GM18498 (cell line): ENCODE results near the gene SEL1L3.

Experiments
- ATAC-seq: cut with Tn5 transposase; IDR thresholded peaks from one replicate; pipeline ENCODE4 v1.9.1; 2021; ENCODE audit warnings: mild to moderate bottlenecking, moderate library complexity; ENCODE audit not compliant: unreplicated experiment

SEL1L3 gene

GRCh38 chr4:25821267-25821666 lies 41.5 kb downstream of the SEL1L3 start:
- no peak for ATAC-seq

GRCh38 chr4:25818876-25819275 lies 43.9 kb downstream of the SEL1L3 start:
- ATAC-seq, result no peak

DNA sequence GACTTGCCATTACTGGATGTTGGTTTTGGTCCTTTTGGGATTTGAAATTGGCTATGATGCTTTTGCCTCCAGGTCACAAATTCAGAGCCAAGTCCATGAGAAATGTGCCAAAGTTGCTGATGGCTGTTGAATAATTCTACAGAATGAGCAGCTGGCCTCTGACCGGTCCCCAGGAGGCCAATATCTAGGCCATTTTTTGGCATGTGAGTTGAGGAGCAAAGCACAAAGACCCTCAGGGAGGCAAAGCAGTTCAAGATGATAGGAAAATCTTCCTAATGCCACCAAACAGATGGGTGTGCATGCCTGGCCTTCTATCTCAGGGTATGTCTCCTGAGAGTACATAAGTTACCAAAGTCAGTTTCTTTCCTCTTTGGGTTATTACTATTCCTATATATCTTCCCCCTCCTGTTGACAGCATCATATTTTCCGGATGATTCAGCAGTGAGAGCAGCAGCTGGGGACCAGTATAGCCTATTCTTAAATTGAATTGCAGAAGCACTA lies 44.4 kb downstream of the SEL1L3 start:
- ATAC-seq, result no peak

DNA sequence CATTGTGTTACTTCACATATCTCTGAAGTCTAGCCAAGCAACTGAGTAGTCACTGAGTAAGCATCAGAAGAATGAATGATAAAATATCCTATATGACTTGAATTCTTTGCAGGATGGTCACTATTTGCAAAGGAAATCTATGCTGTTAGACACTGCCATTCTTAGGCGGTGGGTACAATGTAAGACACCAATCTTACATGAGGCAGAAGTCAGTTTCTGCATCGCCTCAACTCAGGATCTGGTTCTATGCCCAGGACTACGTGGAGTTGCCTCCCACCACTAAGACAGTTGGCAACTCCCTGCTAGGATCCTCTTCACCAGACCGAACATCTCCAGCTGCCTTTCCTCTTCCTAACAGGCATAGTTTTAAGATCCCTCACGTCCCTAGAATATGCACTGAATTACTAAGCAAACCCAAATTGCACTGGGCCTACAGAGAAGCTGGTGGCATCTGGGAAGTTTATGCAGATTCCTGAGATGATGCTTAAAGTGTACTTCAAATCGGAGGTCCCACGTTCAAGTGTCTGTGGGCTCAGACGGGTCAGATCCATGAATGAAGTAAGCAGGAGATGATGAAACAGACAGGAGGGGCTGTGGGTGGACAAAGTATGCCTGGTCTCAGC lies 45.6 kb downstream of the SEL1L3 start:
- no peak for ATAC-seq

GRCh38 chr4:25816591-25817058 lies 46.2 kb downstream of the SEL1L3 start:
- ATAC-seq, result no peak

GRCh38 chr4:25815586-25815985 lies 47.2 kb downstream of the SEL1L3 start:
- ATAC-seq, result no peak

DNA sequence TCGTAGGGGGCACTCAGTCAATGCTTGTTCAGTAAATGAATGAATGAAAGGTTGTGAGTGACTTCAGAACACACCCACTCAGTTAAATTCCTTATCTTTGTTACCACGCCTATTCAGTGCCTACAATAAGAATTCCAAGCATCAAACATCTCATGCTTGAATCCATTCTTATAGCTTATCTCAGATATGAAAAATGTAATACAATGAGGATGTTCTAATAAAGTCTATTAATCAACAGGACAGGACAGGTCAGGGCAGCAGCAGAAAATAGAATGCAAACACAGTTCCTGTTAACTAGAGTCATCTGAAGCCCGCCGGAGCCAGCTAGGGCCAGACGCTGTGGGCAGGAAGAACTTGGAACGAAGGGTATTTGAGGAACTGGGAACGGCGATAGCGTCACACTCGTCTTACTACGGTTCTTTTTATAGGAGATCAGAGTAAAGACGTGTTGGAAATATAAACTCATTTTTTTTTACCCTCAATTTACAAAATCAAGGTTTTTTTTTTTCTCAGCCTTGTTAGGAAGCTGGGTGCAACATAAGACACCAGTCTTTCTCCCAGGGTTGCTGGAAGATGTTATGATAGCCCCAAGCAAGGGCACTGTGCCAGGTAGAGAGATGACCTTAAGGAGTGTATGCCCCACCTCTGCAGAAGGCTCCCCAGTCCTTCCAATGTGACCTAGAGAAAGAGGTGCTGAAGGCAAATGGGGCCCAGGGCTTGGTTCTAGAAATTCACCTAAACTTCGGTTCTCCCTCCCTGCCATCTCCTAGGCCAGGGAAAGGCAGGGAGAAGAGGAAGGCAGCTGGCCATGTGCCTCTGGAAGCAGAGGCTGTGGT lies 48.3 kb downstream of the SEL1L3 start:
- no peak for ATAC-seq

DNA sequence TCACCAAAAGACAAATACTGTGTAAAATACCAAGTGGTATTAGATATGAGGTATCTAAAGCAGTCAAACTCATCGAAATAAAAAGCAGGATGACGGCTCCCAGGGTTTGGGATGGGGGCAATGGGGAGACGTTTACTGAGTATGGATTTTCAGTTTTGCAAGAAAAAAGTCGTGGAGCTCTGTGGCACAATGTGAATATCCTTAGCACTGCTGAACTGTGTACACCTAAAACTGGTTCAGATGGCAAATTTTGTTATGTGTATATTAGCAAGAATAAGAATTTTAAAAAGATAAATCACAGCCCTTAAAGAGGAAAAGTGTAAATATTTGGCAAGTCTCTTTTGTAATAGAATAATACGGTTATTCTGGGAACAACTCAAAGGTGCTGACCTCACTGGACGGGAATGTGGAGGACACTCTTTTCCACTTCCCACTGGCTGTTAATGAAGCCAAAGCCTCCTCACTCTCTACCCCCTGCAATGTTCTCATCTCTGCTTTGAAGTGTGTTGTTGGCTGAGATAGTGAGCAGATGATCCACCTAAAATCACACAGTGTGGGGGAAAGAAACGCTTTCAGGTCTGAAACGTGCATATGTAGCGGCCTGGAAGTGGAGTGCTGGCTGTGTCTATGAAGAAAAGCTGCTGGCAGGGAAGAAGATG lies 49.2 kb downstream of the SEL1L3 start:
- no peak for ATAC-seq

DNA sequence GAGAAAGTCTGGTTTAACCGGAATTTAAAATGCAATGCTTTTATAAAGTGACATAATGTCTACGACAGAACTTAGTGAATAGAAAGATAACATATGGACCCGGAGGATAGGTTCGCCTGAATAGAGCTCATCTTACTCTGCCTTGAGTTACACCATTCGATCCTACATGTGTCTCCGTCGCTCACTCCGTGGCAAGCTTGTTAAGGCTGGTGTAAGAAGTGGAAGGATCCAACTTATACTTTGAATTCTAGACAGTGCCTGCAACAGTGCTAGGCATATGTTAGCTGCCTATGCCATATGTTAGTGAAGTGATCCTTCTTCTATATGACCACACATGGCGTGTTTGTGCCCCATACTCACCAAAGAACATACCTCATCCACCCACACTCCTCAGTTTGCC lies 50.9 kb downstream of the SEL1L3 start:
- ATAC-seq, result no peak

GRCh38 chr4:25811374-25811690 lies 51.5 kb downstream of the SEL1L3 start:
- ATAC-seq, result no peak

- ATAC-seq, result no peak
Measured at GRCh38 chr4:25810461-25811373, 52.1 kb downstream of the SEL1L3 start.

- ATAC-seq, result no peak
Measured at GRCh38 chr4:25809996-25810395, 52.8 kb downstream of the SEL1L3 start.

DNA sequence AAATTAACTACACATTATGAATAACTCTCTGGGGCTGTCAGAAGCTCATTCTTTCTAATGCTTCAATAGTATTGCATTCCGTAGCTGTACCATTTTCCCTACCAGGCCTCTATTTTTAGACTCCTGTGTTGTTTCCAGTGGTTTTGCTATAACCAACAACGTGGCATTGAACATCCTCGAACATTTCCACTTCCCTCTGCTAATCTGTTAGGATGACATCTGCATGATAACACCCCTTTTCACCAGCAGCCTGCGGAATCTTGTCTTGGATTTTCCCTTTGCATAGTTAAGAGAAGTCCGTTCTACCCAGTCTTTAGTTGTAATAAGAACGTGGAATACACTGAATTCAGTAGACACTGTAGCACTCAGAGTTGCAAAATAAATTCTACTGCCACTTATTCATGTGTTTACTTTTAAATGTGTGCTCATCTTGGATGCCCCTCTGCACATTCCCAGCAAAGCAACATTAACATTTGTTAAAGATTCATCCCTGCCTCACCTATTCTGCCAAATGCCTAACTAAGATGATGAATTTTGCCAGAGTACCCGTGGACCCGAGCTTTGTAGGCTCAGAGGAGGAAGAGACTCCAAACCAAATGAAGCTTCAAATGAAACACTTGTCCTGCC lies 55.6 kb downstream of the SEL1L3 start:
- ATAC-seq, result no peak

- no peak for ATAC-seq
Measured at GRCh38 chr4:25805255-25805860, 57.4 kb downstream of the SEL1L3 start.

DNA sequence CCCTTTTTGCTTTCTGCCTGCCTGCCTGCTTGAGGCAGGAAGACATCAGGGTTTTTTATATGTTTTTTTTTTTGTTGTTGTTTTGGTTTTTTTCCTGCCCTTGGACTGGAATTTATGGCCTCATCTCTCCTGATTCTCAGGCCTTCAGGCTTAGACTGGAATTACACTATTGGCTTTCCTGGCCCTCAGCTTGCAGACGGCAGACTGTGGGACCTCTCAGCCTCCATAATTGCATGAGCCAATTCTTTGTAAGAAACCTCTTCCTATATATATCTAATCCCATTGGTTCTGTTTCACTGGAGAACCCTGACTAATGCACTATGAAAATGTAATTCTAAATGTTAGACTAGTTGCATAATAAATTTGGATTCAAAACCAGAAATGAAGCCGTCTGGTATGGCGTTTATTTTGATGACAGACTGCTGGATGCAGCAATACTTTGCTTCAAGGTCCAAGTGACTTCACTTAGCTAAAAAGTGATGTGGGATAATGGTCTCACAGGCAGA lies 59.0 kb downstream of the SEL1L3 start:
- no peak for ATAC-seq

DNA sequence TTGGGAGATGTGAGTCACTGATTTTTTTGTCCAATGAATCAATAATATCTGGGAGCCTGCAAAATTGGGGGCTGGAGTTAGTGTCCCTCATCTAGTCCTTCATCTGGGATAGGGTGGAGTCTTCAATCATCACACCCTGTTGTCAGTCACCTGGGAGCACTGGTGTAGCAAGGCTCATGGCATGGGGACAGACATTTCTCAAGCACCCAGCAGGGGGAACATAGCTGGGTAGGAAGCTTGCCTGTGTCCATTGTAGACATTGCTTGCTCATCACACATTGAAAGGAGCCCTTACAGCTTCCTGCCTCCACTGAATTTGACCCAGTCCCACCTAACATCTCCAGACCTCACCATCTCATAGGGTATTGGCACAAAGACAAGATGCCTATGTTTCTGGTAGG lies 61.2 kb downstream of the SEL1L3 start:
- no peak for ATAC-seq

- no peak for ATAC-seq
Measured at GRCh38 chr4:25800245-25800644, 62.5 kb downstream of the SEL1L3 start.

- ATAC-seq, result no peak
Measured at GRCh38 chr4:25799522-25799921, 63.3 kb downstream of the SEL1L3 start.

DNA sequence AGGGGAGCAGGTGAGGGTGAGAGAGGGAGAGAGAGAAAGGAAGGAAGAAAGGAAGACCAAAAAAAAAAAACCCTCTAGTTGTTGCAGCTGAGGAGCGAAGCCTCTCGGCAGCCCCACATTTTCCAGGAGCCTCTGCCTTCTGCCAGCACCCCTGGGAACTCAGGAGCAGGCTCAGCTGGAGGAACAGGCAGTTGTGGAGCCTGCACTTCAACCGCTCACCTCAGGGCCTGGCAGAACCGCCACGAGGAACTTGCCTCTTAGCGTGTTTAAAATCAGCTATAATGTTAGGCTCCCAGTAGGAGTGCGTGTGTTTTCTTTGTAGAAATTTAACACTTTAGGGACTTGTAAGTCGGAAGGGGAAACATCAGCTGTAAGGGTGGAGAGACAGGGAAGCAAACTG lies 65.7 kb downstream of the SEL1L3 start:
- ATAC-seq, result no peak
